ENCODE results near the gene ZNF441. TPM values are rescaled to one million over a fixed set of nuclear protein-coding genes. Genes with fewer than 3 reads are reported as not detected.

ZNF441 gene
- total RNA-seq, 1 donor from 2014 or later, result 8.2 TPM

Other genes with a start within 250 kb of the ZNF441 start
- 34.9 and 55.2 TPM in 2 replicates for gene ECSIT, start 237.9 kb upstream of the ZNF441 start, total RNA-seq
- 0.07 and 0.35 TPM in 2 replicates for gene CNN1, start 228.1 kb upstream of the ZNF441 start, total RNA-seq
- gene ELOF1, start 207.8 kb upstream of the ZNF441 start, total RNA-seq, result 29.5 and 31.8 TPM in 2 replicates
- 1.2 TPM in 1 of 2 replicates, not detected in the other for gene ACP5, start 189.4 kb upstream of the ZNF441 start, total RNA-seq
- gene ZNF627, start 169.5 kb upstream of the ZNF441 start, total RNA-seq, result 18.8 and 20.5 TPM in 2 replicates
- gene ZNF823, start 28.1 kb upstream of the ZNF441 start, total RNA-seq, result 5.1 and 10.2 TPM in 2 replicates
- gene ZNF491, start 31.5 kb downstream of the ZNF441 start, total RNA-seq, result 0.86 and 1.7 TPM in 2 replicates
- gene ZNF440, start 47.3 kb downstream of the ZNF441 start, total RNA-seq, result 6.3 and 10.5 TPM in 2 replicates
- 0.26 and 4.5 TPM in 2 replicates for gene ZNF439, start 81.7 kb downstream of the ZNF441 start, total RNA-seq
- 1.1 and 11.1 TPM in 2 replicates for gene ZNF69, start 120.8 kb downstream of the ZNF441 start, total RNA-seq
- 5.8 and 7.1 TPM in 2 replicates for gene ZNF700, start 158.1 kb downstream of the ZNF441 start, total RNA-seq
- gene ZNF763, start 198.0 kb downstream of the ZNF441 start, total RNA-seq, result 0.40 and 1.9 TPM in 2 replicates

Measured in pulmonary artery endothelial cell (primary cell).